Thyroid gland (tissue), 4 donors: ENCODE data around the gene SAP30BP. TPM values are rescaled to one million over a fixed set of nuclear protein-coding genes. Genes with fewer than 3 reads are reported as not detected.

Experiments used
- DNase-seq, 2 donors: peaks; one replicate each; pipeline ENCODE4 v3.0.0-alpha.2; 2019
- H3K27ac ChIP-seq, 3 donors: fragments of 200-600 bp; sonication (generic); 1 replicate in 2 of 3; 2 replicates in 1 of 3; pipeline ENCODE4 v1.5.1; 2016 to 2019; ENCODE audit warnings: mild to moderate bottlenecking in 1 of 3, moderate library complexity in 1 of 3
- H3K27me3 ChIP-seq: fragments of 200-600 bp; sonication (generic); one replicate; pipeline ENCODE4 v1.5.1; 2019
- H3K36me3 ChIP-seq, 2 donors: fragments of 200-600 bp; sonication (generic); one replicate each; pipeline ENCODE4 v1.5.1; 2016 to 2019
- H3K4me1 ChIP-seq, 2 donors: fragments of 200-600 bp; sonication (generic); one replicate each; pipeline ENCODE4 v1.5.1; 2017 to 2019
- H3K4me3 ChIP-seq, 3 donors: fragments of 200-600 bp; sonication (generic); replicated peaks in 1 of 3; 1 replicate in 2 of 3; 2 replicates in 1 of 3; pipeline ENCODE4 v1.5.1; 2016; ENCODE audit warnings: mild to moderate bottlenecking in 1 of 3
- H3K9me3 ChIP-seq: fragments of 200-600 bp; sonication (generic); one replicate; pipeline ENCODE4 v1.5.1; 2017
- POLR2A ChIP-seq, 2 donors: fragments of 450-650 bp; IDR thresholded peaks; one replicate each; pipeline ENCODE4 v1.6.1; 2017; ENCODE audit warnings: antibody characterized with exemption in 2 of 2, mild to moderate bottlenecking in 2 of 2, moderate library complexity in 1 of 2
- WGBS, 2 donors: methylation state at CpG; one replicate each; pipeline ENCODE4 v1.1.5; 2017; 5-methylcytosine and 5-hydroxymethylcytosine counted together
- intact Hi-C: fragments of 100-400 bp; cut with DNase I; formaldehyde crosslinking; loops from one replicate; pipeline ENCODE4 v1.15.1; 2023
- total RNA-seq, 4 donors: library from RNA; depleted of rRNA; stranded (reverse); fragments of >200 nt; gene quantifications; one replicate each; pipeline ENCODE4 v1.2.3, GENCODE V29; 2016
- TF ChIP-seq, protein P1 (sequence below), 6 experiments: fragments of 200-600 bp in 3 of 6; fragments of 450-650 bp in 3 of 6; sonication (generic) in 3 of 6; IDR thresholded peaks; one replicate each; pipeline ENCODE4 v1.5.1; 2016 to 2019; ENCODE audit warnings: antibody characterized with exemption in 6 of 6, mild to moderate bottlenecking in 2 of 6, inconsistent platforms in 1 of 6, moderate library complexity in 1 of 6

Gene SAP30BP
- total RNA-seq = 10 to 100 TPM; 52.5 to 83.6 (median 72.7) TPM

DNA sequence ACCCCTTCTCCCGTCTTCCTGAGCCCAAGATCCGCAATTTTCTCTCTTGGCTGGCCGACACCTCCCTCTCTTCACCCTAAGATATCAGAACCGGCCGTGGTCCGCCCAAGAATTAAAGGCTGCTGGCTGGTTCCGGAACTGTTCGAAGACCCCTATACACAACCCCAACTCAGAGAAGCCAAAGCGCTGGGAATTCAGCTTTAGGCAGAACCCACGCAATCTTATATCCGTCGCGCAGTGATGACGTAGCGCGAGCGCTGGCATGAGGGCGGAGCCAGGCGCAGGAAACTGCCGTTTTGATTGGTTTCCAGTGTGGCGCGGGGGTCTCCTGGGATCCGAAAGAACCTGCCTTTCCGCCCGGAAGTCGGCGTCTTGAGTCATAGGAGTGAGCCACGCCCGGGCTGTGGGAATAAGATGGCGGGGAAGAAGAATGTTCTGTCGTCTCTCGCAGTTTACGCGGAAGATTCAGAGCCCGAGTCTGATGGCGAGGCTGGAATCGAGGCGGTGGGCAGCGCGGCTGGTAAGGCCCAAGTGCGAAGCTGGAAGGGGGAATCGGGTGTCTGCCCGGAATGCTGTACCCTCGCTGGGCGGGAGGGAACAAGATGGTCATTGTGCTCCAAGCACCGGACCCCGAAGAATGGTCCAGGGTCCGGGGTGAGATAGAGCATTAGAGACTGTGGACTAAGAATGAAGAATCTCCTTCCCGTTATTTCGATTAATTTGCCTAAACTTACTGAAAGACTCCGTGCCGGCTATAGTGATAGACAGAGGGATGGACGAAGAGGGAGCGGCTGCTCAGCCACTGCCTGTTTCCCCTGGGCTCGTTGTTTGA, at the start of gene SAP30BP, which contains the start of gene RECQL5:
Gene SAP30BP, plus strand, starts transcription at position 380 of the 832 bp plus-strand sequence. Its CDS starts 35 bp downstream, at position 415.
Gene RECQL5, minus strand, starts transcription at position 196 of the 832 bp plus-strand sequence. CDS start 597 bp downstream, outside the sequence.
- H3K36me3 ChIP-seq = peaks cover 25 to 28% of the 10 kb centered on the region in 2 donors

DNA sequence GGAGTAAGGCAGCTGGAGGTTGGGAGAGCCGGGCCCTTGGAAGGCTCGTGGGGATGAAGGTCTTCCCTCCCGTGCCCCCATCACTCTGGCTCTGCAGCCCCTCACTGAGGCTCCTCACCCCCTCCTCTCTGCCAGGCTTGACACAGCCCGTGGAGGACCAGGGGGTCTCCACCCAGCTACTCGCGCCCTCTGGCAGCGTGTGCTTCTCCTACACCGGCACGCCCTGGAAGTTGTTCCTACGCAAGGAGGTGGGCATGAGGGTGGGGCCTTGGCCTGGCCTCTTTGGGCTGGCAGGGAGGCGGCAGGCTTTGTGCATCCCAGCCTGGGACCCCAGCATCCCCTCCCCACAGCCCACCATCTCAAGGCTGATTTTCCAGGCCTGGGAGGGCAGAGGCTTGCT, 49.5 kb upstream of the SAP30BP start:
- no peaks in the 10 kb centered on the region for H3K4me1 ChIP-seq
- H3K27ac ChIP-seq = no peak overlapping the region
- WGBS, 2 donors = 87 to 89% methylated on average over 11 of the region's 11 CpGs
- H3K36me3 ChIP-seq = peaks cover 33 to 48% of the 10 kb centered on the region in 2 donors
- DNase-seq = no peak
- no peak for TF ChIP-seq POLR2A (IDR thresholded peaks at IDR 0.05)
- TF ChIP-seq, protein P1, sequence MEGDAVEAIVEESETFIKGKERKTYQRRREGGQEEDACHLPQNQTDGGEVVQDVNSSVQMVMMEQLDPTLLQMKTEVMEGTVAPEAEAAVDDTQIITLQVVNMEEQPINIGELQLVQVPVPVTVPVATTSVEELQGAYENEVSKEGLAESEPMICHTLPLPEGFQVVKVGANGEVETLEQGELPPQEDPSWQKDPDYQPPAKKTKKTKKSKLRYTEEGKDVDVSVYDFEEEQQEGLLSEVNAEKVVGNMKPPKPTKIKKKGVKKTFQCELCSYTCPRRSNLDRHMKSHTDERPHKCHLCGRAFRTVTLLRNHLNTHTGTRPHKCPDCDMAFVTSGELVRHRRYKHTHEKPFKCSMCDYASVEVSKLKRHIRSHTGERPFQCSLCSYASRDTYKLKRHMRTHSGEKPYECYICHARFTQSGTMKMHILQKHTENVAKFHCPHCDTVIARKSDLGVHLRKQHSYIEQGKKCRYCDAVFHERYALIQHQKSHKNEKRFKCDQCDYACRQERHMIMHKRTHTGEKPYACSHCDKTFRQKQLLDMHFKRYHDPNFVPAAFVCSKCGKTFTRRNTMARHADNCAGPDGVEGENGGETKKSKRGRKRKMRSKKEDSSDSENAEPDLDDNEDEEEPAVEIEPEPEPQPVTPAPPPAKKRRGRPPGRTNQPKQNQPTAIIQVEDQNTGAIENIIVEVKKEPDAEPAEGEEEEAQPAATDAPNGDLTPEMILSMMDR (IDR thresholded peaks at IDR 0.05) = no peak
- no peak overlapping the region for H3K4me3 ChIP-seq
- intact Hi-C loops = loop anchor here (5.0 kb wide), 1 partner anchor 120 kb away; no protein-coding TSS in a partner anchor
- no peaks in the 10 kb centered on the region for H3K9me3 ChIP-seq
- no peaks in the 10 kb centered on the region for H3K27me3 ChIP-seq

More for the DNA sequence above, at the start of gene SAP30BP, which contains the start of gene RECQL5:
- peak in 1 of 2 donors; percentile 61 for TF ChIP-seq POLR2A (IDR thresholded peaks at IDR 0.05)
- TF ChIP-seq, protein P1 (IDR thresholded peaks at IDR 0.05) = peak in 1 of 6 experiments; percentile 12
- Histone ChIP-seq H3K27me3 (no peaks in the 10 kb centered on the region), H3K27ac (peak within 1 kb of the TSS; percentile 52 to 80 (median 65)), H3K4me3 (peak within 1 kb of the TSS; percentile 69 to 88 (median 79)), H3K4me1 (peaks cover 16 to 17% of the 10 kb centered on the region in 2 donors), H3K9me3 (no peaks in the 10 kb centered on the region)
- intact Hi-C loops = loop anchor here (10.0 kb wide), 1 partner anchor 178 kb away; the partner anchor contains the start of gene UNC13D
- 0 to 1% methylated on average over 30 to 55 of the region's 55 CpGs for WGBS, 2 donors
- peak; percentile 98 to 99 for DNase-seq

DNA sequence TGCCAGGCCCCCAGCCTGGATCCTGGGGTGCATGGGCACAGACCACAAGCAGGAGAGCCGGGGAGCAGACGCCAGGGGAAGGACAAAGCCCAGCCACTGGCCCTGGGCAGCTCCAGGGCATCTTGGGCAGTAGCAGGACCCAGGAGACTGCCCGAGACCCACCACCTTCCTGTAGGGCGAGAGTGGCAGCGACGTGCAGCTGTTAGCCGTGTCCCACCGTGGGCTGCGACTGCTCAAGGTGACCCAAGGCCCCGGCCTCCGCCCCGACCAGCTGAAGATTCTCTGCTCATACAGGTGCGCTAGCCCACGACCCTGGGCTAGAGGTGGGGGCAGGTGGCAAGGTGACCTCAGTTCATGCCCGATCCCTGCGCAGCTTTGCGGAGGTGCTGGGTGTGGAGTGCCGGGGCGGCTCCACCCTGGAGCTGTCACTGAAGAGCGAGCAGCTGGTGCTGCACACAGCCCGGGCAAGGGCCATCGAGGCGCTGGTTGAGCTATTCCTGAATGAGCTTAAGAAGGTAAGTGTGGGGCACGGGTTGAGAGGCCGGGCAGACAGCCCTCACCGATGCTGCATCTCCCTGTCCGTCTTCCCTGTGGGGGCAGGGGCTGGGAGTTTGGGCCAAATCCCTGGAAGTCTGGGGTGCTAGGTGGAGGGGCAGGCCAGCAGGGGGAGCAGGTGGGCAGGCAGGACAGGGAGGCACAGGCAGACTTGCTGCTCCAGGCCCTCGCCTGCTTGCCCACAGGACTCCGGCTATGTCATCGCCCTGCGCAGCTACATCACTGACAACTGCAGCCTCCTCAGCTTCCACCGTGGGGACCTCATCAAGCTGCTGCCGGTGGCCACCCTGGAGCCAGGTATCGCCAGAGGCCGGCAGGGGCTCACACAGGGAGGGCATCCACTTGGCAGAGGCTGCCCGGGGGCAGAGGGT, 47.4 kb upstream of the SAP30BP start:
- DNase-seq = no peak
- no peak for TF ChIP-seq POLR2A (IDR thresholded peaks at IDR 0.05)
- TF ChIP-seq, protein P1 (IDR thresholded peaks at IDR 0.05) = peak in 2 of 6 experiments; percentile 25 to 26
- Histone ChIP-seq H3K36me3 (peaks cover 26 to 32% of the 10 kb centered on the region in 2 donors), H3K4me1 (no peaks in the 10 kb centered on the region), H3K9me3 (no peaks in the 10 kb centered on the region), H3K4me3 (no peak overlapping the region), H3K27me3 (no peaks in the 10 kb centered on the region), H3K27ac (no peak overlapping the region)
- intact Hi-C loops = loop anchor here (5.0 kb wide), 1 partner anchor 118 kb away; no protein-coding TSS in a partner anchor
- 75 to 89% methylated on average over 11 to 26 of the region's 36 CpGs for WGBS, 2 donors

DNA sequence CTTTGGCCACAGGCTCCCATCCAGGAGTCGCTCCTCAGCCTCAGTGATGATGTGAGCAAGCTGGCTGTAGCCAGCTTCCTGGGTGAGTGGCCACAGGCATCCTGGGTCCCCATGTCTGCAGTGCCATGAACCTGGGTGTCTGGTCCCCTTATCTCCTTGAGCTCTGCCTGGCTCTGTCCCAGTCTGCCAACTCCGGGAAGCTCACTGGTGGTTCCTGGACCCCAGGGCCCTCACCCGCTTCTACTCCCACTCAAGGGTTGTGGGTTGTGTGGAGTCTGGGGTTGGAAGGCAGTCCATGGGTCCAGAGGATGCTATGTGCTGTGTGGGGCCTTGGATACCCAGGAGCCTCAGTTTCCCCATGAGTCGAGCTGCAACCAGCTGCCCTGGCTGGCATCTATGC, 45.6 kb upstream of the SAP30BP start:
- TF ChIP-seq POLR2A (IDR thresholded peaks at IDR 0.05) = no peak
- 83 to 100% methylated on average over 1 to 2 of the region's 4 CpGs for WGBS, 2 donors
- intact Hi-C loops = no loop called here
- Histone ChIP-seq H3K4me1 (no peaks in the 10 kb centered on the region), H3K36me3 (peaks cover 32 to 37% of the 10 kb centered on the region in 2 donors), H3K4me3 (no peak overlapping the region), H3K9me3 (no peaks in the 10 kb centered on the region), H3K27me3 (no peaks in the 10 kb centered on the region), H3K27ac (no peak overlapping the region)
- no peak for DNase-seq

DNA sequence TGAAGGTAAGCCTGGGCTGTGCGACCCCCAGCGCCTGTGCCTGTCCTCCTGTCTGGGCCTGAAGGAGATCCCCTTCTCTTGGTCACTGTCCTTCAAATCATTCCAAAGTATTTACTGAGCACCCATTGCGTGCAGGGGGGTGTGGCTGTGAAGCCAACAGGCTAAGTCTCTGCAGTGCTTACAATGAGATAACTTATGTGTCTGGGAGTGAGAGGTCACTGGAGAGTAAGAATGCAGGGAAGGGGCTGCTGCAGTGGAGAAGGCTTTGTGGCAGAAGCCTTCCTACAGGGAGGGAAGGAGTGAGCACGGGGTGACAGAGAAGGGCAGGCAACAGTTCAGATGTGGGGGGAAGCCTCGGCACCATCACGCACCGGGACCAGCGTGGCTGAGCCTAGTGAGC, 45.1 kb upstream of the SAP30BP start:
- peaks cover 32 to 40% of the 10 kb centered on the region in 2 donors for H3K36me3 ChIP-seq
- no peak overlapping the region for H3K4me3 ChIP-seq
- H3K4me1 ChIP-seq = no peaks in the 10 kb centered on the region
- no peak for TF ChIP-seq POLR2A (IDR thresholded peaks at IDR 0.05)
- TF ChIP-seq, protein P1 (IDR thresholded peaks at IDR 0.05) = no peak
- intact Hi-C loops = no loop called here
- H3K9me3 ChIP-seq = no peaks in the 10 kb centered on the region
- H3K27me3 ChIP-seq = no peaks in the 10 kb centered on the region
- no peak for DNase-seq
- 82 to 85% methylated on average over 8 of the region's 8 CpGs for WGBS, 2 donors
- H3K27ac ChIP-seq = no peak overlapping the region
